NCI-H748 treated with DMSO at 0.1 percent for 48 hours (cell line): ENCODE measurements around the gene WDPCP.
"Not testable (repeated sequence)": the region's sequence is repeated elsewhere in the genome, so short reads cannot be mapped to it uniquely, and the experiment has no call there.

Experiments used
- DNase-seq: peaks from one replicate; lab custom pipeline; 2025; lab: John Stamatoyannopoulos, UW

WDPCP gene

GRCh38 chr2:63446658-63447057 is 141.6 kb downstream of the WDPCP start:
- no peak for DNase-seq

- DNase-seq, result no peak
Measured at GRCh38 chr2:63444565-63445288, 143.6 kb downstream of the WDPCP start.

- no peak for DNase-seq
Measured at GRCh38 chr2:63440612-63441011, 147.7 kb downstream of the WDPCP start.

GRCh38 chr2:63438181-63438580 is 150.1 kb downstream of the WDPCP start:
- no peak for DNase-seq

- DNase-seq, result no peak
Measured at GRCh38 chr2:63436488-63436887, 151.8 kb downstream of the WDPCP start.

GRCh38 chr2:63435070-63435469 is 153.2 kb downstream of the WDPCP start:
- peak; percentile 44 for DNase-seq

- no peak for DNase-seq
Measured at GRCh38 chr2:63434024-63435001, 154.0 kb downstream of the WDPCP start.

- no peak for DNase-seq
Measured at GRCh38 chr2:63432373-63432772, 155.9 kb downstream of the WDPCP start.

GRCh38 chr2:63425606-63426005 is 162.7 kb downstream of the WDPCP start:
- DNase-seq, result no peak

GRCh38 chr2:63425079-63425416 is 163.2 kb downstream of the WDPCP start:
- DNase-seq, result no peak

GRCh38 chr2:63424329-63425078 is 163.8 kb downstream of the WDPCP start:
- no peak for DNase-seq

- no peak for DNase-seq
Measured at GRCh38 chr2:63422556-63422955, 165.7 kb downstream of the WDPCP start.

GRCh38 chr2:63408530-63408929 is 179.7 kb downstream of the WDPCP start:
- DNase-seq, result no peak

GRCh38 chr2:63406641-63407040 is 181.6 kb downstream of the WDPCP start:
- DNase-seq, result no peak

- no peak for DNase-seq
Measured at GRCh38 chr2:63403820-63404219, 184.5 kb downstream of the WDPCP start.

- not testable (repeated sequence) for DNase-seq
Measured at GRCh38 chr2:63402889-63403288, 185.4 kb downstream of the WDPCP start.

GRCh38 chr2:63399156-63399555 is 189.1 kb downstream of the WDPCP start:
- DNase-seq, result peak; percentile 1

- no peak for DNase-seq
Measured at GRCh38 chr2:63379451-63379850, 208.8 kb downstream of the WDPCP start.

GRCh38 chr2:63378589-63378988 is 209.7 kb downstream of the WDPCP start:
- no peak for DNase-seq

- no peak for DNase-seq
Measured at GRCh38 chr2:63374341-63374740, 213.9 kb downstream of the WDPCP start.

GRCh38 chr2:63372549-63372948 is 215.7 kb downstream of the WDPCP start:
- DNase-seq, result no peak

GRCh38 chr2:63369146-63369545 is 219.1 kb downstream of the WDPCP start:
- no peak for DNase-seq
